ENCODE data around the gene ABCG4. TPM values are rescaled to one million over a fixed set of nuclear protein-coding genes. Genes with fewer than 3 reads are reported as not detected.

Gene ABCG4
- total RNA-seq, 3 donors from 2014 or later = 0.38 TPM; not detected in 2

- no peak for ATAC-seq
- peaks cover 16% of the 10 kb centered on the region for H3K36me3 Mint-ChIP-seq (ENCODE audit: insufficient read depth)
- peaks cover 48% of the 10 kb centered on the region for H3K4me1 Mint-ChIP-seq (ENCODE audit: low read depth)
- H3K9me3 Mint-ChIP-seq = no peaks in the 10 kb centered on the region
- no peak overlapping the region for H3K4me3 Mint-ChIP-seq
- DNase-seq = no peak
- H3K27me3 Mint-ChIP-seq (ENCODE audit: low read depth) = no peaks in the 10 kb centered on the region
Measured at GRCh38 chr11:119110439-119110838, 38.4 kb upstream of the ABCG4 start.

- ATAC-seq = no peak
- peaks cover 51% of the 10 kb centered on the region for H3K4me1 Mint-ChIP-seq (ENCODE audit: low read depth)
- peaks cover 22% of the 10 kb centered on the region for H3K36me3 Mint-ChIP-seq (ENCODE audit: insufficient read depth)
Measured at GRCh38 chr11:119111361-119111925, 37.4 kb upstream of the ABCG4 start.

DNA sequence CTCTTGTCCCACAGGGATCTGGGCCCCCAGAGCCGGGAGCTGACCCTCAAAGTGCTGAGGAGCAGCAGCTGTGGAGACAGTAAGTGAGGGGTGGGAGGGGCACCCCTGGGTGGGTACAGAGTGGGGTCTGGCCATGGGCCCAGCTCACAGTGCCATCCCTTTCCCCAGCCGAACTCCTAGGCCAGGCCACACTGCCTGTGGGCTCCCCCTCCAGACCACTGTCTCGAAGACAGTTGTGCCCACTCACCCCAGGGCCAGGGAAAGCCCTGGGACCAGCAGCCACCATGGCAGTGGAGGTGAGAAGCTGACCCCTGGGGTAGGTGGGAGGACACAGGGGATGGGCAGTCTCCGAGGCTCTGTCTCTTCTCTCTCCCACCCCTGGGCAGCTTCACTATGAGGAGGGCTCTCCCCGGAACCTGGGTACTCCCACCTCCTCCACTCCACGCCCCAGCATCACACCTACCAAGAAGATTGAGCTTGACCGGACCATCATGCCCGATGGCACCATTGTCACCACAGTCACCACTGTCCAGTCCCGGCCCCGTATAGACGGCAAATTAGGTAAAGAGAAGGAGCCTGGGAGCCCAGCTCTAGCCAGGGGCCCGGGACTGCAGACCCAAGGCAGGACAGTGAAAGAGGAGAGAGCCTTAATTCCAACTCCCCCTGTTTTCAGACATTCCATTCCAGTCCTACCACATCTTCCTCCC is 36.4 kb upstream of the ABCG4 start:
- H3K9me3 Mint-ChIP-seq = no peaks in the 10 kb centered on the region
- no peak for DNase-seq
- no peak for ATAC-seq
- peaks cover 49% of the 10 kb centered on the region for H3K4me1 Mint-ChIP-seq (ENCODE audit: low read depth)
- no peak overlapping the region for H3K4me3 Mint-ChIP-seq
- no peaks in the 10 kb centered on the region for H3K27me3 Mint-ChIP-seq (ENCODE audit: low read depth)
- peaks cover 27% of the 10 kb centered on the region for H3K36me3 Mint-ChIP-seq (ENCODE audit: insufficient read depth)

More at GRCh38 chr11:119111361-119111925, 37.4 kb upstream of the ABCG4 start:
- no peaks in the 10 kb centered on the region for H3K9me3 Mint-ChIP-seq
- DNase-seq = no peak
- H3K4me3 Mint-ChIP-seq = no peak overlapping the region
- no peaks in the 10 kb centered on the region for H3K27me3 Mint-ChIP-seq (ENCODE audit: low read depth)

DNA sequence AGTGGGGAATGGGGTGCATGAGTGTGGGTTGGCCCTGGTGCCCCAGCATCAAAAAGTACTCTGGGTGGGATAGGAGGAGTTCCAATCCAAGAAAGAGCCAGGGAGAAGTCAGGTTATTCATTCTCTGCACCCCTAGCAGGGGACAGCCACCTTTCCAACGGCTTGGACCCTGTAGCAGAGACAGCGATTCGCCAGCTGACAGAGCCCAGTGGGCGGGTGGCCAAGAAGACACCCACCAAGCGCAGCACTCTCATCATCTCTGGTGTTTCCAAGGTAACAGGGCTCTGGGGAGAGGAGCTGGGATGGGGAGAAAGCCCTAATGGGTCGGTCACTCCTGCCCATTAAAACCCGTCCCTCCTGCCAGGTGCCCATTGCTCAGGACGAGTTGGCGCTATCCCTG is 35.1 kb upstream of the ABCG4 start:
- Mint-ChIP-seq H3K4me3 (no peak overlapping the region), H3K36me3 (ENCODE audit: insufficient read depth) (peaks cover 27% of the 10 kb centered on the region), H3K9me3 (no peaks in the 10 kb centered on the region), H3K27me3 (ENCODE audit: low read depth) (no peaks in the 10 kb centered on the region), H3K4me1 (ENCODE audit: low read depth) (peaks cover 43% of the 10 kb centered on the region)
- DNase-seq = no peak
- ATAC-seq = no peak

GRCh38 chr11:119114351-119114750 is 34.5 kb upstream of the ABCG4 start:
- Mint-ChIP-seq H3K4me1 (ENCODE audit: low read depth) (peaks cover 37% of the 10 kb centered on the region), H3K9me3 (no peaks in the 10 kb centered on the region), H3K36me3 (ENCODE audit: insufficient read depth) (peaks cover 27% of the 10 kb centered on the region), H3K4me3 (no peak overlapping the region), H3K27me3 (ENCODE audit: low read depth) (no peaks in the 10 kb centered on the region)
- ATAC-seq = no peak
- DNase-seq = no peak

- Mint-ChIP-seq H3K36me3 (ENCODE audit: insufficient read depth) (peaks cover 22% of the 10 kb centered on the region), H3K27me3 (ENCODE audit: low read depth) (no peaks in the 10 kb centered on the region), H3K9me3 (no peaks in the 10 kb centered on the region), H3K4me1 (ENCODE audit: low read depth) (peaks cover 35% of the 10 kb centered on the region), H3K4me3 (peak overlapping the region; percentile 59)
- ATAC-seq = peak; percentile 62 to 71
- no peak for DNase-seq
Measured at GRCh38 chr11:119115484-119116234, 33.2 kb upstream of the ABCG4 start.

DNA sequence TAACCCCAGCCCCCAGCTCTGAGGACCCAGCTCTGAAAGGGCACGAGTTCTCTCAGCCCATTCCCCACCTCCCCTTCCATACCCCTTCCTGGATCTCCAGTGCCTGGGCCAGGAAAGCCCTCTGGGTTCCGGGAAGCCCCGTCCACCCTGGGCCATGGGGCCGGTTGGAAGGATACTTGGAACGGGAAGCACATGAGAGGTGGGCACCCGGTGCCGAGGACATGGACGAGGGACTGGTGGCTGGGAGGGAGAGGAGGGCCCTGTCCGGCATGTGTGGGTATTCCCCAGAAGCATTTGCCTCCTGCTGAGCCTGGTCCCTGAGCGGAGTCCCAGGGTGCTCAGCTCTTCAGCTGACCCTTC is 32.6 kb upstream of the ABCG4 start:
- ATAC-seq = no peak
- Mint-ChIP-seq H3K4me1 (ENCODE audit: low read depth) (peaks cover 40% of the 10 kb centered on the region), H3K36me3 (ENCODE audit: insufficient read depth) (peaks cover 19% of the 10 kb centered on the region), H3K9me3 (no peaks in the 10 kb centered on the region), H3K4me3 (no peak overlapping the region), H3K27me3 (ENCODE audit: low read depth) (no peaks in the 10 kb centered on the region)
- DNase-seq = no peak

DNA sequence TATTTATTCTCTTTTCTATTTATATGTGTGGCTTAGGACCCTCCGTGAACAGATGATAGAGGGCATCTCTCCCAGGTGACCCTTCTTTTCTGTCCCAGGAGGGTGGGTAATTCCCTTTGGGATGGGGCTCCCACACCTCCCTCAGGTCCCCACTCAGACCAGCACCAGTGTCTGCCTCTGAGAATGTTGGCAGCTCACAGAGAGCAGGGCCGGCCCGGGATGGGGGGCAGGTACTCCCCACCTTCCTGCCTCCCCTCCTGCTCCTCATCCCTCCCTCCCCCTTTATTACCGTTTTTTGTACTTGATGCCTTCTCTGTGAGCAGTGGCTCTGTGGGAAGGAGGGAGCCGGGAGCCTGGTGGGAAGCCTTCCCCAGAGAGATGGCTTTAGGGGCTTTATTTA is 32.3 kb upstream of the ABCG4 start:
- DNase-seq = no peak
- peaks cover 40% of the 10 kb centered on the region for H3K4me1 Mint-ChIP-seq (ENCODE audit: low read depth)
- no peaks in the 10 kb centered on the region for H3K9me3 Mint-ChIP-seq
- no peaks in the 10 kb centered on the region for H3K27me3 Mint-ChIP-seq (ENCODE audit: low read depth)
- no peak for ATAC-seq
- H3K4me3 Mint-ChIP-seq = no peak overlapping the region
- H3K36me3 Mint-ChIP-seq (ENCODE audit: insufficient read depth) = peaks cover 19% of the 10 kb centered on the region

- H3K4me3 Mint-ChIP-seq = no peak overlapping the region
- no peaks in the 10 kb centered on the region for H3K27me3 Mint-ChIP-seq (ENCODE audit: low read depth)
- ATAC-seq (no peak), DNase-seq (no peak)
- H3K36me3 Mint-ChIP-seq (ENCODE audit: insufficient read depth) = peaks cover 19% of the 10 kb centered on the region
- H3K9me3 Mint-ChIP-seq = no peaks in the 10 kb centered on the region
- peaks cover 44% of the 10 kb centered on the region for H3K4me1 Mint-ChIP-seq (ENCODE audit: low read depth)
Measured at GRCh38 chr11:119117004-119117706, 31.7 kb upstream of the ABCG4 start.

DNA sequence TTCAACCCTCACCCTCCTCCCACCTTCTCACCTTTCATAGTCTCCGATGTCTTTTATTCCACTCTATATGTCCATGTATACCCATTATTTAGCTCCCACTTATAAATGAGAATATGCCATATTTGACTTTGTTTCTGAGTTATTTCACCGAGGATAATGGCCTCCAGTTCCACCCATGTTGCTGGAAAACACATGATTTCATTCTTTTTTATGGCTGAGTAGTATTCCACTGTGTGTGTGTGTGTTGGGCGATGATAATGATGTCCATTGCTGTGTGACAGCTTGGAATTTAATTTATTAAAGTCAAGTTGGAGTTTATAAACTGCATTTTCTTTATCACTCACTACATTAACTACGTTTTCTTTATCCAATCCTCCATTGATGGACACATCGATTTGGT is 30.6 kb upstream of the ABCG4 start:
- Mint-ChIP-seq H3K27me3 (ENCODE audit: low read depth) (no peaks in the 10 kb centered on the region), H3K4me1 (ENCODE audit: low read depth) (peaks cover 52% of the 10 kb centered on the region), H3K4me3 (no peak overlapping the region), H3K36me3 (ENCODE audit: insufficient read depth) (peaks cover 19% of the 10 kb centered on the region), H3K9me3 (no peaks in the 10 kb centered on the region)
- no peak for ATAC-seq
- DNase-seq = no peak

- DNase-seq (no peak), ATAC-seq (no peak)
- peaks cover 49% of the 10 kb centered on the region for H3K4me1 Mint-ChIP-seq (ENCODE audit: low read depth)
- H3K4me3 Mint-ChIP-seq = no peak overlapping the region
- H3K36me3 Mint-ChIP-seq (ENCODE audit: insufficient read depth) = peaks cover 18% of the 10 kb centered on the region
- no peaks in the 10 kb centered on the region for H3K9me3 Mint-ChIP-seq
- no peaks in the 10 kb centered on the region for H3K27me3 Mint-ChIP-seq (ENCODE audit: low read depth)
Measured at GRCh38 chr11:119118946-119119345, 29.9 kb upstream of the ABCG4 start.

DNA sequence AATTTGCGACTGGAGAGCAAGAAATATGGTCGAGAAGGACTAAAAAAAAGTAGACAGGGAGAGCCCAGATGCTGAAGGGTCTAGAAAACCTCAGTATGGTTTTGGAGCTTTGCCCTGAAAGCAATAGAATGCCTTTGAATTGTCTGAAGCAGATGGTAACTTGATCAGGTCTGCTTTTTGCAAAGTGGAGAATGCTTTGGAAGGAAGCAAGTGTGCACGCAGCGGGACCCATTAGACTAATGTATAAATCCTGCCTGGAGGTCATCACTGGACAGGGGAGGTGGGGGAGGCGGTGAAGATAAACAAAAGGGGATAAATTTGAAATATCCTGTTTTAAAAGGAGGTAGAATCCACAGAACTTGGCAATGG is 28.2 kb upstream of the ABCG4 start:
- Mint-ChIP-seq H3K9me3 (no peaks in the 10 kb centered on the region), H3K4me3 (peak overlapping the region; percentile 100), H3K4me1 (ENCODE audit: low read depth) (peaks cover 39% of the 10 kb centered on the region)

GRCh38 chr11:119121008-119121810 is 27.6 kb upstream of the ABCG4 start, which contains the start of gene HINFP:
Gene HINFP (plus strand): TSS chr11:119121580. CDS start chr11:119126945, 5,365 bp downstream.
- DNase-seq (peak; percentile 100), ATAC-seq (peak; percentile 96)
- Mint-ChIP-seq H3K4me1 (ENCODE audit: low read depth) (peaks cover 34% of the 10 kb centered on the region), H3K27me3 (ENCODE audit: low read depth) (no peaks in the 10 kb centered on the region), H3K4me3 (peak within 1 kb of the TSS; percentile 100), H3K36me3 (ENCODE audit: insufficient read depth) (peaks cover 12% of the 10 kb centered on the region), H3K9me3 (no peaks in the 10 kb centered on the region)

More for the DNA sequence above, 28.2 kb upstream of the ABCG4 start:
- H3K36me3 Mint-ChIP-seq (ENCODE audit: insufficient read depth) = peaks cover 16% of the 10 kb centered on the region
- ATAC-seq = no peak
- no peaks in the 10 kb centered on the region for H3K27me3 Mint-ChIP-seq (ENCODE audit: low read depth)
- no peak for DNase-seq

GRCh38 chr11:119121811-119122124 is 27.1 kb upstream of the ABCG4 start:
- H3K36me3 Mint-ChIP-seq (ENCODE audit: insufficient read depth) = peaks cover 9% of the 10 kb centered on the region
- peak overlapping the region; percentile 100 for H3K4me3 Mint-ChIP-seq
- no peaks in the 10 kb centered on the region for H3K27me3 Mint-ChIP-seq (ENCODE audit: low read depth)
- no peak for DNase-seq
- H3K9me3 Mint-ChIP-seq = no peaks in the 10 kb centered on the region
- peak in 1 of 2 donors; percentile 5 for ATAC-seq
- H3K4me1 Mint-ChIP-seq (ENCODE audit: low read depth) = peaks cover 35% of the 10 kb centered on the region
